Body of pancreas (tissue), 4 donors: Measurements from ENCODE around the gene ZNF664. TPM values are rescaled to one million over a fixed set of nuclear protein-coding genes. Genes with fewer than 3 reads are reported as not detected.

Experiments used
- ATAC-seq: fragments of 150-250 bp; one replicate; pipeline ENCODE4 v1.9.1; 2016
- DNase-seq, 4 donors: peaks; one replicate each; pipeline ENCODE4 v3.0.0-alpha.2; 2019
- H3K27ac ChIP-seq, 4 donors: fragments of 200-600 bp; sonication (generic); 1 replicate in 3 of 4; 2 replicates in 1 of 4; pipeline versions ENCODE4 v1.5.1 to v1.6.1; 2016 to 2019; ENCODE audit warnings: mild to moderate bottlenecking in 1 of 4, mixed read lengths in 1 of 4, moderate library complexity in 1 of 4
- H3K27me3 ChIP-seq, 2 donors: fragments of 200-600 bp; sonication (generic); one replicate each; pipeline ENCODE4 v1.6.0; 2016; ENCODE audit warnings: mild to moderate bottlenecking in 1 of 2
- H3K36me3 ChIP-seq, 2 donors: fragments of 200-600 bp; sonication (generic); replicated peaks in 1 of 2; 2 replicates each; pipeline ENCODE4 v1.5.1; 2016; ENCODE audit warnings: low read depth in 2 of 2; ENCODE audit not compliant: insufficient read depth in 1 of 2
- H3K4me1 ChIP-seq: fragments of 200-600 bp; sonication (generic); one replicate; pipeline ENCODE4 v1.6.0; 2016
- H3K4me3 ChIP-seq, 2 donors: fragments of 200-600 bp; sonication (generic); 1 replicate in 1 of 2; 2 replicates in 1 of 2; pipeline ENCODE4 v1.5.1; 2016 to 2019
- H3K9me3 ChIP-seq, 3 donors: fragments of 200-600 bp; sonication (generic); 1 replicate in 2 of 3; 2 replicates in 1 of 3; pipeline ENCODE4 v1.5.1; 2016
- POLR2A ChIP-seq, 3 donors: fragments of 450-650 bp; IDR thresholded peaks; one replicate each; pipeline ENCODE4 v1.6.1; 2016; ENCODE audit warnings: antibody characterized with exemption in 3 of 3, mild to moderate bottlenecking in 2 of 3
- WGBS, 2 donors: methylation state at CpG; one replicate each; pipeline ENCODE4 v1.1.5; 2017; 5-methylcytosine and 5-hydroxymethylcytosine counted together
- intact Hi-C: fragments of 100-400 bp; cut with DNase I; formaldehyde crosslinking; loops from one replicate; pipeline ENCODE4 v1.15.1; 2023
- total RNA-seq, 2 donors: library from RNA; depleted of rRNA; stranded (reverse); fragments of >200 nt; gene quantifications; one replicate each; pipeline ENCODE4 v1.1.0, GENCODE V29; 2016
- TF ChIP-seq, protein P1 (sequence below), 7 experiments: fragments of 450-650 bp in 4 of 7; fragments of 200-600 bp in 3 of 7; sonication (generic) in 3 of 7; IDR thresholded peaks; one replicate each; pipeline ENCODE4 v1.5.1; 2016 to 2019; ENCODE audit warnings: antibody characterized with exemption in 7 of 7

Gene ZNF664
- total RNA-seq, 2 donors from 2014 or later: 32.6 to 53.2 TPM

DNA sequence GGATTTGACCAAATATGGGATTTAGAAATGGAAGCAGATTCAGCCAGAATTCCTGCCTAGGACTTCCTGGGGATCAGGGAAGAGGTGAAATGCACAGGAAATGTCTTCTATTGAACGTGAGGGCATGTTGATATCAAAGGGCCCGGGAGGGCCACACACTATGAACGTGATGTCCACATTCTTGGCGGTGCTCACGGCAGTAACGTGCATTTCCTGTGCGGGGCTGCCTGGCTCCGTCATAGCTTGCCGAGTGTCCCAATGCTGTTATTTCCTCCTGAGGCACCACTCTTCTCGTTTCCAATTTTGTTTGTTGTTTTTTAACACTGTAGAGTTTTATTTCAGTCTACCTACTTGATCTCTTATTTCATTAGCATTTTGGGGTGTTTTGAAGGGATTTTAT is 67.3 kb downstream of the ZNF664 start:
- Histone ChIP-seq H3K4me1 (peaks cover 7% of the 10 kb centered on the region), H3K9me3 (no peaks in the 10 kb centered on the region), H3K27ac (no peak overlapping the region), H3K4me3 (no peak overlapping the region), H3K36me3 (no peaks in the 10 kb centered on the region), H3K27me3 (no peaks in the 10 kb centered on the region)
- DNase-seq (no peak), ATAC-seq (no peak)
- 67 to 86% methylated on average over 10 of the region's 10 CpGs for WGBS, 2 donors
- intact Hi-C loops: no loop called here
- TF ChIP-seq, protein P1, sequence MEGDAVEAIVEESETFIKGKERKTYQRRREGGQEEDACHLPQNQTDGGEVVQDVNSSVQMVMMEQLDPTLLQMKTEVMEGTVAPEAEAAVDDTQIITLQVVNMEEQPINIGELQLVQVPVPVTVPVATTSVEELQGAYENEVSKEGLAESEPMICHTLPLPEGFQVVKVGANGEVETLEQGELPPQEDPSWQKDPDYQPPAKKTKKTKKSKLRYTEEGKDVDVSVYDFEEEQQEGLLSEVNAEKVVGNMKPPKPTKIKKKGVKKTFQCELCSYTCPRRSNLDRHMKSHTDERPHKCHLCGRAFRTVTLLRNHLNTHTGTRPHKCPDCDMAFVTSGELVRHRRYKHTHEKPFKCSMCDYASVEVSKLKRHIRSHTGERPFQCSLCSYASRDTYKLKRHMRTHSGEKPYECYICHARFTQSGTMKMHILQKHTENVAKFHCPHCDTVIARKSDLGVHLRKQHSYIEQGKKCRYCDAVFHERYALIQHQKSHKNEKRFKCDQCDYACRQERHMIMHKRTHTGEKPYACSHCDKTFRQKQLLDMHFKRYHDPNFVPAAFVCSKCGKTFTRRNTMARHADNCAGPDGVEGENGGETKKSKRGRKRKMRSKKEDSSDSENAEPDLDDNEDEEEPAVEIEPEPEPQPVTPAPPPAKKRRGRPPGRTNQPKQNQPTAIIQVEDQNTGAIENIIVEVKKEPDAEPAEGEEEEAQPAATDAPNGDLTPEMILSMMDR (IDR thresholded peaks at IDR 0.05): no peak
- TF ChIP-seq POLR2A (IDR thresholded peaks at IDR 0.05): no peak

DNA sequence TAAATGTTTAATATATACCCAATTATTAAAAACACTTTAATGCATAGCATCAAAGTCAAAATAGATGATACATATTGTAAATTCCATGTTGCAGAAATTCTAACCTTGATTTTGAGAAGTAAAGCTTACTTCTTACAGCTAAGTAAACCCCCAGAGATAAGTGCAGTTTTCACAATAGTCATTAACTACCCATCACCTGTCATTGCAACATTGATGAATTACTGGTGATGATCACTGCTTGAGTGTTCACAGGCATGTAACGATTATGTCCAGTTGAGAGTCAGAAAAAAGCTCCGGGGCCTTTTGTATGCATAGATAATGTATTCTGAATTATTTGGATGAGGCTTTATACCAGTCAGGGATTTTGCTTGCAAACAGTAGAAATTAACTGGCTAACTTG is 67.7 kb downstream of the ZNF664 start:
- H3K4me3 ChIP-seq: no peak overlapping the region
- ATAC-seq: no peak
- H3K27me3 ChIP-seq: no peaks in the 10 kb centered on the region
- 79 to 85% methylated on average over 2 of the region's 2 CpGs for WGBS, 2 donors
- no peak for DNase-seq
- H3K4me1 ChIP-seq: peaks cover 7% of the 10 kb centered on the region
- no peak overlapping the region for H3K27ac ChIP-seq
- no peaks in the 10 kb centered on the region for H3K36me3 ChIP-seq
- TF ChIP-seq, protein P1 (IDR thresholded peaks at IDR 0.05): no peak
- no peak for TF ChIP-seq POLR2A (IDR thresholded peaks at IDR 0.05)
- intact Hi-C loops: no loop called here
- no peaks in the 10 kb centered on the region for H3K9me3 ChIP-seq

DNA sequence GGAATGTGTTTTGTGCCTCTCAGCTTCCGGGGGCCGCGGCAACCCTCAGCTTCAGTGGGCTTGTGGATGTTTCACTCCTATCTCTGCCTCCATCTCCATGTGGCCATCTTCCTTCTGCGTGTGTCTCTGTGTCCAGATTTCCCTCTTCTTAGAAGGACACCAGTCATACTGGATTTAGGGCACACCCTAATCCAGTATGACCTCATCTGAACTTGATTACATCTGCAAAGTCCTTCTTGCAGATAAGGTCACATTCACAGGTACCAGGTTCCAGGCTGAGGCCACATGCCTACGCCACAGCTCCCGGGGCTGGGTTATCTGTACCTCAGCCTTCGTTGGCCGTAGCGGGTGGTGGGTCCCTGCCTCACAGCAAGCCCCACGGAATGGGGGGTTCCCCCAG is 68.9 kb downstream of the ZNF664 start:
- Histone ChIP-seq H3K4me1 (peaks cover 7% of the 10 kb centered on the region), H3K36me3 (no peaks in the 10 kb centered on the region), H3K9me3 (no peaks in the 10 kb centered on the region), H3K27ac (no peak overlapping the region), H3K4me3 (no peak overlapping the region), H3K27me3 (no peaks in the 10 kb centered on the region)
- TF ChIP-seq, protein P1 (IDR thresholded peaks at IDR 0.05): no peak
- TF ChIP-seq POLR2A (IDR thresholded peaks at IDR 0.05): no peak
- WGBS, 2 donors: 84 to 92% methylated on average over 10 of the region's 10 CpGs
- DNase-seq (no peak), ATAC-seq (no peak)
- intact Hi-C loops: no loop called here

DNA sequence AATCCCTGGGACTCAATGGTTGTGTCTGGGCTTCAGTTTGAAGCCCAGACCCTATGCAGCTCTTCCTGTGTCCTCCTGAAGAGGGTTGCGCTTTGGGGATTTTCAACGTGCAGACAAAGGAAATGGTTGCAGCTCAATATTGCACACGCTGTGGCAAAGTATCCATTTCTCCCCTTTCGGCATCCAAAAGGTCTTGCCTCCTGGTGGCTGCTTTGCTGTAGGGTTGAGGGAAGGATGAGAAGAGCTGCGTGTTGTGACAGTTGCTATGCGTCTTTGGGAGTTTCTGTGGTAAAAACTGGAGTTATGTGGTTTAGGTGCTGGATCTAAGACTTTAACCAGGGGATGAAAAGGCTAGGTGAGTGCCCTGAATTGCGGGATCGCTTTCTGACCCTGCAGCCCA is 71.0 kb downstream of the ZNF664 start:
- no peak for TF ChIP-seq POLR2A (IDR thresholded peaks at IDR 0.05)
- TF ChIP-seq, protein P1 (IDR thresholded peaks at IDR 0.05): no peak
- no peak overlapping the region for H3K27ac ChIP-seq
- intact Hi-C loops: no loop called here
- ATAC-seq (no peak), DNase-seq (no peak)
- peaks cover 5% of the 10 kb centered on the region for H3K4me1 ChIP-seq
- 83 to 95% methylated on average over 6 to 8 of the region's 8 CpGs for WGBS, 2 donors
- H3K36me3 ChIP-seq: no peaks in the 10 kb centered on the region
- H3K4me3 ChIP-seq: no peak overlapping the region
- H3K27me3 ChIP-seq: no peaks in the 10 kb centered on the region
- no peaks in the 10 kb centered on the region for H3K9me3 ChIP-seq

DNA sequence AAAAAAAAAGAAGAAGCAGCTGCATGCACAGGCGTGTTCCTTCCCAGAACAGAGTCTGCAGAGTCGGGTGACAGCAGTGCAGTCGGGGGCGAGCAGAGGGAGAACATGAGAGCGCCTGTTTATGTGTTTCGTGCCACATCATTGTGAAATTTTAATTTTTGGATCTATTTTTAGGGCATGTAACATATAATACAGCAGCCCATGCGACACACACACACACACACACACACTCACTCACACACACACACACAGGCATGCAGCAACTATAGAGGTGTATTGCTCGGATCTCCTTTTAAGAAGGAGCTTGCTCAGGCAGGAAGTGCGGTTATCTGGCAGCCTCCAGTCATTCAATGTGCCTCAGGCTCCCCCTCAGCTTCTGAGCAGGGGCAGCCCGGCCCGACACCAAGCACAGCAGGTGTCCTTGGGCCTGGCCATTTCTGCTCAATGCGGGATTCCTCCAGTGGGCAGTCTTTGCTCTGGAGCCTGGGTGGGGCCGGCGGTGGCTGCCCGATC is 71.8 kb downstream of the ZNF664 start:
- intact Hi-C loops: no loop called here
- no peak overlapping the region for H3K27ac ChIP-seq
- no peak for ATAC-seq

More for the DNA sequence above, 71.8 kb downstream of the ZNF664 start:
- peaks cover 5% of the 10 kb centered on the region for H3K4me1 ChIP-seq
- no peak for DNase-seq
- H3K36me3 ChIP-seq: no peaks in the 10 kb centered on the region
- H3K9me3 ChIP-seq: no peaks in the 10 kb centered on the region
- no peak for TF ChIP-seq POLR2A (IDR thresholded peaks at IDR 0.05)
- TF ChIP-seq, protein P1 (IDR thresholded peaks at IDR 0.05): no peak
- 66 to 76% methylated on average over 15 of the region's 15 CpGs for WGBS, 2 donors
- H3K27me3 ChIP-seq: no peaks in the 10 kb centered on the region
- H3K4me3 ChIP-seq: no peak overlapping the region
